HCT116 (cell line): ENCODE results near the gene SUGP2. TPM values are rescaled to one million over a fixed set of nuclear protein-coding genes. Genes with fewer than 3 reads are reported as not detected.

Experiments
- ATAC-seq: fragments of 200-7000 bp; cut with Tn5 transposase; 2 replicates; pipeline ENCODE4 v1.9.1; 2020; ENCODE audit warnings: mild to moderate bottlenecking, moderate library complexity
- BruUV-seq: library from RNA; stranded (reverse); fragments of 400-500 nt; replicated peaks from 2 replicates; lab custom pipeline; 2021; lab: Mats Ljungman, UMichigan
- CTCF ChIA-PET: fragments of 300-600 bp; sonication (Branson Sonifier 250); formaldehyde crosslinking; loops from one replicate; lab custom pipeline; 2021; ENCODE audit warnings: antibody characterized with exemption; lab: Charles Lee
- POLR2A ChIA-PET: fragments of 300-600, 350-600 bp; sonication (Branson Sonifier 250); formaldehyde crosslinking; loops from one replicate; lab custom pipeline; 2021; ENCODE audit warnings: antibody characterized with exemption; lab: Charles Lee
- RAD21 ChIA-PET, 2 experiments: fragments of 300-600 bp; sonication (Branson Sonifier 250); formaldehyde crosslinking; loops; one replicate each; lab custom pipeline; 2023; ENCODE audit warnings: low total read pairs in 2 of 2; ENCODE audit not compliant: uncharacterized antibody in 2 of 2, unreplicated experiment in 2 of 2, low non-redundant PET in 1 of 2; lab: Charles Lee
- DNase-seq: peaks from one replicate; pipeline ENCODE4 v3.0.0-alpha.2; 2010; ENCODE audit warnings: low read depth, low spot score
- H2AFZ ChIP-seq: fragments of 200-600 bp; shearing (Covaris generic), sonication (generic); 2 replicates; pipeline ENCODE4 v1.6.1; 2017; ENCODE audit warnings: low read depth, mixed run types, mixed read lengths, antibody characterized with exemption, low read length; ENCODE audit not compliant: poor library complexity, severe bottlenecking
- H3K27ac ChIP-seq: 2 replicates; pipeline ENCODE4 v1.5.1; 2012; ENCODE audit warnings: low read depth, low read length
- H3K27me3 ChIP-seq: fragments of 200-600 bp; sonication (generic); 2 replicates; pipeline ENCODE4 v1.6.1; 2016; ENCODE audit warnings: mixed run types, low read length, mixed read lengths; ENCODE audit not compliant: insufficient read depth
- H3K36me3 ChIP-seq, 2 experiments: fragments of 200-500 bp in 1 of 2; fragments of 200-600 bp in 1 of 2; sonication (Bioruptor generic) in 1 of 2; sonication (generic) in 1 of 2; 2 replicates each; pipeline versions ENCODE4 v1.5.1 to v1.6.1; 2014 to 2016; ENCODE audit warnings: low read length in 2 of 2, inconsistent platforms in 1 of 2, mixed read lengths in 1 of 2, mixed run types in 1 of 2; ENCODE audit not compliant: insufficient read depth in 2 of 2, control insufficient read depth in 1 of 2
- H3K4me1 ChIP-seq, 2 experiments: fragments of 200-600 bp in 1 of 2; sonication (generic) in 1 of 2; 2 replicates each; pipeline versions ENCODE4 v1.5.1 to v1.6.1; 2012 to 2017; ENCODE audit warnings: low read length in 2 of 2, inconsistent platforms in 1 of 2, mild to moderate bottlenecking in 1 of 2, mixed read lengths in 1 of 2, mixed run types in 1 of 2, moderate library complexity in 1 of 2; ENCODE audit not compliant: insufficient read depth in 2 of 2, control insufficient read depth in 1 of 2
- H3K4me2 ChIP-seq: fragments of 200-600 bp; sonication (generic); 2 replicates; pipeline ENCODE4 v1.6.1; 2017; ENCODE audit warnings: mixed run types, low read length, mixed read lengths
- H3K4me3 ChIP-seq, 2 experiments: fragments of 200-600 bp in 1 of 2; sonication (generic) in 1 of 2; replicated peaks in 1 of 2; 2 replicates each; pipeline ENCODE4 v1.5.1; 2011 to 2016; ENCODE audit warnings: low read length in 2 of 2, control low read depth in 1 of 2, low read depth in 1 of 2, mild to moderate bottlenecking in 1 of 2, mixed read lengths in 1 of 2, mixed run types in 1 of 2
- H3K79me2 ChIP-seq: fragments of 200-600 bp; sonication (generic); 2 replicates; pipeline ENCODE4 v1.6.1; 2017; ENCODE audit warnings: mild to moderate bottlenecking, mixed run types, low read length, moderate library complexity, mixed read lengths; ENCODE audit not compliant: insufficient read depth
- H3K9ac ChIP-seq: fragments of 200-600 bp; sonication (generic); 2 replicates; pipeline ENCODE4 v1.6.1; 2016; ENCODE audit warnings: low read length, mixed read lengths
- H3K9me2 ChIP-seq: fragments of 200-600 bp; sonication (generic), shearing (Covaris generic); 2 replicates; pipeline ENCODE4 v1.6.1; 2017; ENCODE audit warnings: mixed run types, mild to moderate bottlenecking, moderate library complexity; ENCODE audit not compliant: insufficient read depth
- H3K9me3 ChIP-seq, 2 experiments: fragments of 200-500 bp in 1 of 2; fragments of 200-600 bp in 1 of 2; sonication (Bioruptor generic) in 1 of 2; sonication (generic) in 1 of 2; 2 replicates each; pipeline ENCODE4 v1.6.1; 2014 to 2017; ENCODE audit warnings: low read length in 2 of 2, mixed read lengths in 2 of 2, inconsistent platforms in 1 of 2, low read depth in 1 of 2, mild to moderate bottlenecking in 1 of 2, mixed run types in 1 of 2, moderate library complexity in 1 of 2; ENCODE audit not compliant: control insufficient read depth in 1 of 2, insufficient read depth in 1 of 2
- H4K20me1 ChIP-seq: fragments of 200-600 bp; sonication (generic), shearing (Covaris generic); 2 replicates; pipeline ENCODE4 v1.6.1; 2017; ENCODE audit warnings: mixed run types, mild to moderate bottlenecking, moderate library complexity; ENCODE audit not compliant: insufficient read depth
- ELF1 ChIP-seq: IDR thresholded peaks from 2 replicates; pipeline ENCODE4 v1.6.1; 2012; ENCODE audit warnings: low read depth, borderline replicate concordance
- FOSL1 ChIP-seq: IDR thresholded peaks from 2 replicates; pipeline ENCODE4 v1.6.1; 2012; ENCODE audit warnings: low read depth
- MAX ChIP-seq: IDR thresholded peaks from 2 replicates; pipeline ENCODE4 v1.6.1; 2012
- POLR2AphosphoS5 ChIP-seq: IDR thresholded peaks from 2 replicates; pipeline ENCODE4 v1.6.1; 2011; ENCODE audit warnings: mild to moderate bottlenecking, low read depth, low read length, moderate library complexity
- RAD21 ChIP-seq: IDR thresholded peaks from 2 replicates; pipeline ENCODE4 v1.6.1; 2012; ENCODE audit warnings: low read depth, mild to moderate bottlenecking
- REST ChIP-seq: IDR thresholded peaks from 2 replicates; pipeline ENCODE4 v1.6.1; 2012; ENCODE audit warnings: low read depth
- SP1 ChIP-seq: IDR thresholded peaks from 2 replicates; pipeline ENCODE4 v1.6.1; 2012; ENCODE audit warnings: low read depth
- ZBTB33 ChIP-seq: IDR thresholded peaks from 2 replicates; pipeline ENCODE4 v1.6.1; 2011; ENCODE audit warnings: mild to moderate bottlenecking, low read length, moderate library complexity; ENCODE audit not compliant: insufficient replicate concordance; ENCODE audit errors: extremely low read depth
- ZFX ChIP-seq: fragments of 450-650 bp; IDR thresholded peaks from 2 replicates; pipeline ENCODE4 v1.6.1; 2017
- intact Hi-C: fragments of 100-400 bp; cut with micrococcal nuclease; formaldehyde crosslinking; loops from 2 replicates; pipeline ENCODE4 v1.10.0; 2022
- total RNA-seq: library from RNA; stranded (reverse); gene quantifications from one replicate; pipeline ENCODE4 v1.2.1, GENCODE V29; 2021; ENCODE audit not compliant: unreplicated experiment

Gene SUGP2
- total RNA-seq, 1 experiment from 2014 or later = 82.4 TPM

GRCh38 chr19:19031891-19032290 is 1.4 kb downstream of the SUGP2 start (continued):
- no peak for TF ChIP-seq REST

- intact Hi-C loops = no loop called here
- BruUV-seq = no TSS peak
- peaks cover 8% of the 10 kb centered on the region; the same call in 1 of the 2 replicates for H4K20me1 ChIP-seq
- peaks cover 8 to 9% of the 10 kb centered on the region in 2 experiments; a peak in 3 of 4 replicates for H3K4me1 ChIP-seq
- no peak for ATAC-seq
- no peak overlapping the region for H3K9ac ChIP-seq
- RAD21 ChIA-PET = no interaction called here
- H3K27ac ChIP-seq = no peak overlapping the region
- H3K9me2 ChIP-seq = no peaks in the 10 kb centered on the region
- H3K4me2 ChIP-seq = no peak overlapping the region
- no peaks in the 10 kb centered on the region for H3K27me3 ChIP-seq
- peaks cover 40 to 67% of the 10 kb centered on the region in 2 experiments for H3K36me3 ChIP-seq
- POLR2A ChIA-PET = no interaction called here
- CTCF ChIA-PET = no interaction called here
- H2AFZ ChIP-seq = no peak overlapping the region
- TF ChIP-seq POLR2AphosphoS5 = no peak
- no peak for TF ChIP-seq MAX
- TF ChIP-seq RAD21 = no peak
- no peak for TF ChIP-seq ZBTB33
- no peak for TF ChIP-seq ELF1
- no peak for TF ChIP-seq ZFX
- no peak for TF ChIP-seq SP1
- TF ChIP-seq FOSL1 = no peak
- TF ChIP-seq, all 23 proteins: peak for 0
- Histone ChIP-seq H3K9me3 (no peaks in the 10 kb centered on the region), H3K4me3 (no peak overlapping the region), H3K79me2 (peaks cover 87% of the 10 kb centered on the region)
- no peak for DNase-seq
These were observed 4.8 kb downstream of the SUGP2 start for GRCh38 chr19:19028526-19028925.
